T-helper 2 cell (primary cell): ENCODE measurements around the gene TMBIM6.
A peak's percentile ranks its signal among the peaks of the same experiment; 100 is the strongest.
"Not testable (repeated sequence)": the region's sequence is repeated elsewhere in the genome, so short reads cannot be mapped to it uniquely, and the experiment has no call there.

Experiments
- DNase-seq, 5 experiments: peaks; one replicate each; pipeline versions ENCODE4 v3.0.0 to v3.0.0-alpha.2; 2012 to 2022
- total RNA-seq, 2 donors: gene quantifications; one replicate each; lab custom pipeline; 2026; lab: John Stamatoyannopoulos, UW

TMBIM6 gene, protein sequence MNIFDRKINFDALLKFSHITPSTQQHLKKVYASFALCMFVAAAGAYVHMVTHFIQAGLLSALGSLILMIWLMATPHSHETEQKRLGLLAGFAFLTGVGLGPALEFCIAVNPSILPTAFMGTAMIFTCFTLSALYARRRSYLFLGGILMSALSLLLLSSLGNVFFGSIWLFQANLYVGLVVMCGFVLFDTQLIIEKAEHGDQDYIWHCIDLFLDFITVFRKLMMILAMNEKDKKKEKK
- 387 to 437 reads per million in 2 donors for total RNA-seq

DNA sequence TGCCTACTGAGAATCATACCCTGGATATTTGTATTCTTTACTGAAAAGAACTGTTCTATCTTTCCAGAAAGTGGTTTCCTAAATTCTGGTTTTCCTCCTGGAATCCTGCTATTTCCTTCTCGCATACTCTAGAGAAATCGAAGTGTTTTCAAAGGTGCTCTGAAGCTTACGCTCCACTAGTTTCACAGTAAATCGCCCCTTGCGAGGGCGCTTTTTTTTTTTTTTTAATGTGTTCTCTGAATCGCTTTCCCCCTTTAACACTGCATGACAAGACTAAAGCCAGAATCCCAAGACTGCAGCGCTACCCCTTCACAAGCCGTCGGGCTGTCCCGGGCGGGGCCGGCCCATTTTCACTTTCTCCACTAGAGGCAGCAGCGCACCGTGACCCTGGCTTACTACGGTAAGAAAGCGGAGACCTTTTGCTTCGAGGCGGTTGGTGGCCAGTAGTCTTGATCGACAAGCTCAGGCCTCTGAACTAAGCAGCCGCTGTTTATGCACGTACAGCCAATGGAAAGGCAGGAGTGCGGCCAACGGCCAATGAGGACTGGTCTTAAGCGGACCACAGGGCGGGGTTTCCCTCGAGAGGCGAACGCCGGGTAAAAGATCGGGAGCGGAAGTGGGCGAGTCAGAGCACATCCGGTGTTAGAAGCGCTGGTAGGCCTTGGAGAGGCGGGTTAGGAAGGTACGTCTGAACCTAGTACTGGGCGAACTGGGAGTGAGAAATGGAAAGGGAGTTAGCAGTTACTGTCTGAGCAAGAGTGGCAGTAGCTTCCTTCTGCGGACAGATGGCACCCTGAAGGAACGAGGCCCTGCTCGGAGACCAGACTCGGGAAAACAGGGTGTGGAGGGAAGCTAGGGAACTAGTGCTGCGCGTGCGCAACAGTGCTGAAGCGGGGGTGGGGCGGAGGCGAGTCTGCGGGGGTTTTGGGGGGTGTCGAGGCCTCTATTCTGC lies at the start of gene TMBIM6:
Gene TMBIM6 (plus strand): TSS at position 628 of the 952 bp plus-strand sequence. CDS start 10,937 bp downstream, outside the sequence.
- DNase-seq = peak; percentile 94 to 100 (median 99)

DNA sequence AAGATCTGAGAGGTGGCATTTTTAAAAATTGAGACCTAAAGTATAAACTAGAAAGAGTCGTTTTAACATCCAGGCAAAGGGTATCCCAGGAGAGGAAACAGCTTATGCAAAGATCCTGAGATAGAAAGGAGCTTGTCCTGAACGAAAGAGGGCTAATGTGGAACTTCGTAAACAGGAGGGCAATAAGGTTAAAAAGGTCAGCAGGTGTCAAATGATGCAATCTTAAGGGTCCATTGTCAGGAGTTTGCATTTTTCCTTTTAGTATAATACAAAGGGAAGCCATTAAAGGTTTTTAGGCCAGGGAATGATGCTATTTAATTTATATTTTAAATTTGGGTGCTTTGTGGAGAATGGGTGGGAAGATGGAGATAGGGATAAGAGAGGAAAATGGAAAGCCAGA lies 48.5 kb upstream of the TMBIM6 start:
- no peak for DNase-seq

DNA sequence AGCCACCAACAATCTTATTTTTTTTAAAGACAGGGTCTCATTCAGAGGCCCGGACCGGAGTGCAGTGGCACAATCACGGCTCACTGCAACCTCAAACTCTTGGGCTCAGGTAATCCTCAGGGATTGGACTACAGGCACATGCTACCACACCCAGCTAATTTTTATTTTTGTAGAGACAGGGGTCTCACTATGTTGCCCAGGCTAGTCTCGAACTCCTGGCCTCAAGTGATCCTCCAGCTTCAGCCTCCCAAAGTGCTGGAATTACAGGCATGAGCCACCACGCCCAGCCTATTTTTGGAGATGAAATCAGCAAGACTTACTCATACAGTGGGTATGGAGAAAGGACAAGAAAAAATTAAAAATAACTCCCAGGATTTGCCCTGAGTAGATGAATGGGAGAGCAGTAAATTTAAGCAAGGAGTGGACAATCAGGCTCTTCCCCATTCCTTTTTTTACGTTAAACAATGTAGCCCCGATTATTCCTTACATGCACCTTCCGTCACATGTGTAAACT lies 47.4 kb upstream of the TMBIM6 start:
- DNase-seq = no peak

DNA sequence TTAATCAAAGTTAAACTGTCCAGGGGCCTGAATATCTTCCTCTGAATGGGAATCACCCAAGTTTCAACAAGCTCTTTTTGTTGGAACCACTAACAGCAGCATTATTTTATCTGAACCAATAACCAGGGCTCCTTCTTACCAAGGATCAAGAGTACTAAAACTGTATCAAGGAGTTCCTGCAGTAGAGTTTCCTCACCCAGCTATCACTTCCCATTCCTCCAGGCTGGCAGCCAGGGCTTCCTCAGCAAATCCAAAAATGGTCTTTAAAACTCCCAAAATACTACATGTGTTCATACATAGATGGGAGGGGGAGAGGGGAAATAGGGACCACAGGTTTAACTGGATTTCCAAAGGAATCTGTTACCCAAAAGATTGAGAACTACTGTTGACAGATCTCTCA lies 44.6 kb upstream of the TMBIM6 start:
- no peak for DNase-seq

- no peak for DNase-seq
Observed at GRCh38 chr12:49697808-49698207, 43.5 kb upstream of the TMBIM6 start.

- peak in 2 of 5 experiments; percentile 47 to 62 for DNase-seq
Observed at GRCh38 chr12:49698619-49699545, 42.5 kb upstream of the TMBIM6 start.

DNA sequence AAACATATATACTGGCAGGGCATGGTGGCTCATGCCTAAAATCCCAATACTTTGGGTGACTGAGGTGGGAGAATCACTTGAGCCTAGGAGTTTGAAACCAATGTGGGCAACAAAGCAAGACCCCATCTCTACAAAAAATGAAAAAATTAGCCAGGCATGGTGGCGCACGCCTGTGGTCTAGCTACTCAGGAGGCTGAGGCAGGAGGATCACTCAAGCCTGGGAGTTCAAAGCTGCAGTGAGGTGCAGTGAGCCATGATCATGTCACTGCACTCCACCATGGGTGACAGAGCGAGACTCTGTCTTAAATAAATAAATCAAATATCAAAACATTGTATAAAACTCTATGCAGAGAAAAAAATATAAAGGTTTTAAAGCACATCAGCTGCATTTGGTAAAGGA lies 39.3 kb upstream of the TMBIM6 start:
- no peak for DNase-seq

DNA sequence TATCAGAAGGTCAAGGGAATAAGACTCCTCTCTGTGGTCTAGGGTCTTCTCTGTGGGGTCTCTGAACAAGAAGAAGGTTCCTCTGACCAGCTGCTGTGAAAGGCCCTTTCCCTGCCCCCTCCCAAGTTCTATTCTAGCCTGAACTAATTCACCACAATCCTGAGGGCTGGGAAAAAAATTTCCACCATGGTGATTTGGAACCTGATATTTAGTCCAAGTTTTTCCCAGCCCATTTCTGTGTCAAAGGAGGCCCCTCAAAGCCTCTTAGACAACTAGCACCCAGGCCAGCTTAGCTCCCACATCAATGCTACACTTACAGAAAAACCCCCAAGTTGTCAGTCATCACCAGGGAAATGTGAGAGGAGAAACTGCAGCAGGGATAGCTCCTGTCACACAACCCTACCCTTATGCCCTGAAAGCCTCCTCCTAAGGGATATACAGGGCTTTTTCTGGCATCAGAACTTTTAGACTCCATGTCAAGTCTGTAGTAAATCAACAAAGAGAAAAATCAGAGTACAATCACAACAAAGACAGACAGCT lies 38.6 kb upstream of the TMBIM6 start:
- DNase-seq = no peak

GRCh38 chr12:49703647-49704137 lies 37.7 kb upstream of the TMBIM6 start:
- DNase-seq = peak in 3 of 5 experiments; percentile 26 to 46 (median 30)

DNA sequence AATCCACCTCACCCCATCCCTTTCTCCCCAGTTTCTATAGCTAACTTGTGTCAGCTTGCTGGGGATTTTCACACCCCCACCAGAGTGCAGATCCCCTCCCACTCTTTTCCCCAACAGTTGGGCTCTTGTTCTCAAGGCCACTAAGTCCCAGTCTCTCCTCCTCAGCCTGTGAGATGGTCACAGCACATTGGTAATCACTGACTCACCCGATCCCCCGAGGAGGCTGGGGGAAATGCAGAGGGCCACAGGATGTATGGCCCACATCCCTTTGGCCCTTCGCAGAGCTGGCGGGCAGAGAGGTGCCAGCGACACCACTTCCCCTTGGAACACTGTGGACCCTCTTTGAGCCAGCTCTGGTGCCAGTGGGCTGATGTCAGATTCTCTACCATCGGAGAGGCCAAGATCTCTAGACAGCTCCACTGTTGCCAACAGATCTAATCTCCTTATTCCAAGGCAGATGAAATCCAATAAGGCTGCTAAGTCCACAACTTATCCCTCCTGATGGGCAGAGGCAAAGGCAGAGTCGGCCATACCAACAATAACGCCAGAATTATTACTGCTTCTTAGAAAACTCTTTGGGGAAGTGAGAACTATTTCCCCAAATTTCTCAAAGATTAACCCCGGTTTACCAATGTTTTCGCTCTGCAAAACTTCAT lies 35.8 kb upstream of the TMBIM6 start:
- peak in 1 of 5 experiments; percentile 11 for DNase-seq

DNA sequence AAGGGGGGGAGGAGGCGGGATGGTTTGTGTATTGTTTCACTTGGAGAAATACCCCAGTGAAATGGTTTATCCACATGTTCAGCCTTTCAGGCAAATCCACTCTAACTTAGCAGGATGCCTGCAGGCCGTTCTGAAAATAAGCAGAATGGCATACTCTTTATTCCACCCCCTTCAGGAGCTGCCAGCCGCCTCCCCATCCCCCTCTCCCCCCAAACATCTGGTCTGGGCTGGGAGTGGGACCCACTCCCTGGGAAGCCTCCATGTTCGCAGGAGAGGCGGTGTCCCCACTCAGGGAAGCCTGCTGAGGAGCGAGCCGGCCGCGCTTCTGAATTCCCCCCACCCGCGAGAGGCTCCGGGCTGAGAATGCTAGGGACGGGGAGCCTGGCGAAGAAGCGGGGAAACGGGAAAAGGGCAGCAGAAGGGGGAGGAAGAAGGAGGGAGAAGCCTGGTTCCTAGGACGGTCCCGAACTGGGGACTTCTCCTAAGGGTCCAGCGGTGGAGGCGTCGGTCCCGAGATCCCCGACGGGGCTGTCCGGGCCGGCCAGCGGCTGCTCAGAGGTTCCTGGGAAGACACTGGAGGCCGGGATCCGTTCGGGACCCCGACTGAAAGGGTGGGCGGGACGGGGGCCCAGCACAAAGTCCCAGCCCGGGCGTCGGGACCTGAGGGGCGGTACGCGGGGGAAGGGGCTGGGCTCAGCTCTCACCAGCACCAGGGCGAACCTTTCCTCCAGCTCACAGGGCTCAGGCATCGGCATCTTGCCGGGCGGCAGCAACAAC lies 34.8 kb upstream of the TMBIM6 start:
- peak in 1 of 5 experiments; percentile 10 for DNase-seq

DNA sequence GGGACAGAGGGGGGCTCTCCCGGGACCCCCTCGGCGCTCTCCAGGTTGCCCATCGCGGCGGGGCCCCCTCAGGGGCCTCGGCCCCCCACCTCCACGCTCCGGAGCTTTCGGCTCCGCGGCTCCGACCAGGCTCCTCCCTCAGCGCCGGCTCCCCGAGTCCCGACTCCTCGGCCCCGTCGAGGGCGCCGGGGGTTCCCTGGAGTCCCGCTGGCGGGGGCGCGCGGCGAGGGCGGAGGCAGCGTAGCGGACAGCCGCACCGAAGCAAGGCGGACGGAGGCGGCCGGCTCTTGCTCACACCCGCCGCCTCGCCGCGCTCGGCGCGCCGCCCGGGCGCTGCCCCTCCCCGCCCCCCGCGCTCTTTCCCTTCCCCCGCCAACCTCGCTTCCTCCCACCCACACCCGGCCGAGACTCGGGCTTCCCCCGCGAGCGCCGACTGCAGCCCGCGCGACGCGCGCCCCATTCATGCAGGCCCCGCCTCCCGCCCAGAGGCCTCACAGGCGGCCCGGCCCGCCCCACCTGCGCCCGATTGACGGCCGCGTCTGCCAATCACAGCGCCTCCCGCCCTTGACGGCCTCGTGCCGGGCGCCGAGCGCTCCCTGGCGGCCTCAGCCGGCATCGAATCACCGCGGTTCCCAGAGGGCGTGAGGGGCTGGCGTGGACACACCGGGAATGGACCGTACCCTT lies 34.1 kb upstream of the TMBIM6 start, which contains the start of gene FMNL3:
Gene FMNL3 (minus strand): TSS at position 278 of the 684 bp plus-strand sequence. CDS start 225 bp downstream, at position 53.
- DNase-seq = peak; percentile 96 to 99 (median 98)

- no peak for DNase-seq
Observed at GRCh38 chr12:49707812-49708147, 33.6 kb upstream of the TMBIM6 start.

GRCh38 chr12:49708851-49709250 lies 32.5 kb upstream of the TMBIM6 start:
- DNase-seq = no peak

DNA sequence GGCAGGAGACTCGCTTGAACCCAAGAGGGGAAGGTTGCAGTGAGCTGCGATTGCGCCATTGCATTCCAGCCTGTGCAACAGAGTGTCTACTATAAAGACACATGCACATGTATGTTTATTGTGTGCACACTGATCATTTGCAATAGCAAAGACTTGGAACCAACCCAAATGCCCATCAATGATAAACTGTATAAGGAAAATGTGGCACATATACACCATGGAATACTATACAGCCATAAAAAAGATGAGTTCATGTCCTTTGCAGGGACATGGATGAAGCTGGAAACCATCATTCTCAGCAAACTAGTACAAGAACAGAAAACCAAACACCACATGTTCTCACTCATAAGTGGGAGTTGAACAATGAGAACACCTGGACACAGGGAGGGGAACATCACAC lies 27.4 kb upstream of the TMBIM6 start:
- not testable (repeated sequence) for DNase-seq

- DNase-seq = no peak
Observed at GRCh38 chr12:49716553-49716952, 24.8 kb upstream of the TMBIM6 start.

- DNase-seq = not testable (repeated sequence)
Observed at GRCh38 chr12:49717800-49718199, 23.6 kb upstream of the TMBIM6 start.

GRCh38 chr12:49720214-49720613 lies 21.1 kb upstream of the TMBIM6 start:
- DNase-seq = peak in 1 of 5 experiments; percentile 43

- not testable (repeated sequence) for DNase-seq
Observed at GRCh38 chr12:49721355-49721754, 20.0 kb upstream of the TMBIM6 start.

DNA sequence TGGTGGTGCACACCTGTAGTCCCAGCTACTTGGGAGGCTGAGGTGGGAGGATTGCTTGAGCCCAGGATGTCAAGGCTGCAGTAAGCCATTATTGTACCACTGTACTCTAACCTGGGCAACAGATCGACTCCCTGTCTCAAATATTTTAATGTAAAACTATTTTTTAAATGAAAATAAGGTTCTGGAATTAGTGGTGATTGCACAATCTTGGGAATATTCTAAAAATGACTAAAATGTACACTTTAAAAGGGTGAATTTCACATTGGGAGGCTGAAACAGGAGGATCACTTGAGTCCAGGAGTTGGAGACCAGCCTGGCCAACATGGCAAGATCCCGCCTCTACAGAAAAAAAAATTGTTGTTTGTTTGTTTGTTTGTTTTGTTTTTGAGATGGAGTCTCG lies 12.9 kb upstream of the TMBIM6 start:
- no peak for DNase-seq
